ENCODE results near the gene TP53TG3. TPM values are rescaled to one million over a fixed set of nuclear protein-coding genes. Genes with fewer than 3 reads are reported as not detected.
"Not testable (repeated sequence)": the region's sequence is repeated elsewhere in the genome, so short reads cannot be mapped to it uniquely, and the experiment has no call there.

TP53TG3 gene, protein sequence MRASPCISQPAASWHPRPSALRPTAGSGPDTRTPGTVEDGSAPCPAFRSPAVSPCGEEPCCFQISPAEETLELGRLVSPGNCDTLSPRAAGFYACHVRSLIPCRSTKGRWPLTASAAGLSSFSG
- not detected for total RNA-seq
- polyA plus RNA-seq = under 1 TPM in 1 of 2 donors, not detected in 1; 0.21 TPM
- long read RNA-seq, donor 1 = 0 reads
- long read RNA-seq, donor 2, partial matches to known transcripts = 0 of 2 reads
- long read RNA-seq, donor 2, other reads (novel, unspliced or antisense) = 0 of 2 reads
- long read RNA-seq, donor 3 = 0 reads

DNA sequence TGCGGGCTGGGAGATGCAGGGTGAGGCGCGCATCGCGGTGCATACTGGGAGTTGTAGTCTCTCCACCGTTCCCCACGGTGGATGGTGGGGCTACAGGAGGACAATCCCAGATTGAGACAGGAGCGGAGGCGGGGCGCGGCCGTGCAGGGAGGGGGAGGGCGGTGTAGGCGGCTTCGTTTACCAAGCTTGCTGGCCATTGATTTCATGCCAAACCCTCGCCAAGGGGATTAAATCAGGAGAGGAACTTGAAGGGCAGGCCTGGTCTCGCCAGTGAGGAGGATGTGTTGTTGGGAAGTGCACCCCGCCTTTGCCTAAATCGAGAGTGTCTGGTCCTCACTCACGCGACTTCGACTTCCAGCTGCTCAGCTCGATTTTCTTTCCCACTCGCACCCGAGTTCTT is at the start of gene TP53TG3:
TSS of gene TP53TG3 (minus strand) at position 101 of the 400 bp plus-strand sequence. CDS start at position 33, 68 bp downstream.
- WGBS, 3 donors = no CpG with 5 or more reads among the region's 25 CpGs
- DNase-seq; H3K4me1 ChIP-seq (ENCODE audit: insufficient read depth); H3K9me3 ChIP-seq; H3K4me3 ChIP-seq; H3K36me3 ChIP-seq; H3K27ac ChIP-seq; H3K27me3 ChIP-seq; intact Hi-C loops (cut with DNase I): not testable (repeated sequence)

DNA sequence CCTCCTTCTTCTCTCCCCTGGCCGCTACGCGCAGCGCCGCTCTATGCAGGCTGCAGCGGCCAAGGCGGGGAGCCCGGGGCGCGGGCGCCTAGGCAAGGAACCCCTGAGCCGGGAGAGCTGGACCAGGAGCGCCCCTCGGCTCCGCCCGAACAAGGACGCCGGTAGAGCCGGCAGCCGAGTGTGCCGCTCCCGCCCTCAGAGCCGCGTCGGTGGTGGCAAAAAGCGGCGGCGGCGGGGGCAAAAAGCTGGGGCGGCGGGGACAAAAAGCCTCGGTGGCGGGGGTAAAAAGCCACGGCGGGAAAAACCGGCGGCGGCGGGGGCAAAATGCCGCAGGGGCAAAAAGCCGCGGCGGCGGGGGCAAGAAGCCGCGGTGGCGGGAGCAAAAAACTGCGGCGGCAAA is 25.1 kb downstream of the TP53TG3 start:
- intact Hi-C loops (cut with DNase I) = not testable (repeated sequence)

DNA sequence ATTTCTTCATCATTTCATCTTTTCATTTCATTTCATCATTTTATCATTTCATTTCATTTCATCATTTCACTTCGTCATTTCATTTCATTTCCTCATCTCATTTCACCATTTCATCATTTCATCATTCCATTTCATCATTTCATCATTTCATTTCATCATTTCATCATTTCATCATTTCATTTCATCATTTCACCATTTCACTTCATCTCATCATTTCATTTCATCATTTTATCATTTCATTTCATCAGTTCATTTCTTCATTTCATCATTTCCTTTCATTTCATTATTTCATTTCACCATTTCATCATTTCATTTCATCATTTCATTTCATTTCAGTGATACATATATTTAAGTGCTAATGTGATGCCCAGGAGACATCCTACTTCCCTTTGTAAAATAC is 28.4 kb downstream of the TP53TG3 start:
- DNase-seq; intact Hi-C loops (cut with DNase I): not testable (repeated sequence)

More for the DNA sequence above, 25.1 kb downstream of the TP53TG3 start:
- not testable (repeated sequence) for H3K27me3 ChIP-seq; H3K36me3 ChIP-seq; H3K4me3 ChIP-seq; H3K9me3 ChIP-seq; H3K27ac ChIP-seq; H3K4me1 ChIP-seq (ENCODE audit: insufficient read depth); DNase-seq
- 26 to 61% (median 49%) methylated on average over 23 to 42 of the region's 49 CpGs for WGBS, 3 donors

DNA sequence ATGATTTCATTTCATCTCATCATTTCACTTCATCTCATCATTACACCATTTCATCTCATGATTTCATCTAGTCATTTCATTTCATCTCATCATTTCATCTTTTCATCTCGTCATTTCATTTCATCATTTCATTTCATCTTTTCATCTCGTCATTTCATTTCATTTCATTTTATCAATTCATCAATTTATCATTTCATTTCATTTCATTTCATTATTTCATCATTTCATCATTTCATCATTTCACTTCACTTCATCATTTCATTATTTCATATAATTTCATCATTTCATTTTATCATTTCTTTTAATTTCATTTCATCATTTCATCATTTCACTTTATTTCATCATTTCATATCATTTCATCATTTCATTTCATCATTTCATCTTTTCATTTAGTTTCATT is 29.2 kb downstream of the TP53TG3 start:
- not testable (repeated sequence) for H3K4me1 ChIP-seq (ENCODE audit: insufficient read depth); H3K4me3 ChIP-seq; H3K27me3 ChIP-seq

More for the DNA sequence above, 28.4 kb downstream of the TP53TG3 start:
- not testable (repeated sequence) for H3K4me3 ChIP-seq; H3K27me3 ChIP-seq; H3K4me1 ChIP-seq (ENCODE audit: insufficient read depth); H3K9me3 ChIP-seq; H3K27ac ChIP-seq; H3K36me3 ChIP-seq
- 67% methylated on average over 1 of the region's 1 CpG; no CpG with 5 or more reads in 2 of the 3 donors for WGBS, 3 donors

DNA sequence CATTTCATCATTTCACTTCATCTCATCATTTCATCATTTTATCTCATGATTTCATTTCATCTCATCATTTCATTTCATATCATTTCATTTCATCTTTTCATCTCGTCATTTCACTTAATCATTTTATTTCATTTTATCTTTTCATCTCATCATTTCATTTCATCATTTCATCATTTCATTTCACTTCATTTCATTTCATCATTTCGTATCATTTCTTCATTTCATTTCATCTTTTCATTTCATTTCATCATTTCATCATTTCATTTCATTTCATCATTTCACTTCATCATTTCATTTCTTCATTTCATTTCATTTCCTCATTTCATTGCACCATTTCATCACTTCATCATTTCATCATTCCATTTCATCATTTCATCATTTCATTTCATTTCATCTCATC is 29.8 kb downstream of the TP53TG3 start:
- 0 to 36% (median 25%) methylated on average over 1 of the region's 2 CpGs for WGBS, 3 donors
- DNase-seq; H3K27ac ChIP-seq; H3K27me3 ChIP-seq; H3K36me3 ChIP-seq; H3K9me3 ChIP-seq; H3K4me3 ChIP-seq; H3K4me1 ChIP-seq (ENCODE audit: insufficient read depth); intact Hi-C loops (cut with DNase I): not testable (repeated sequence)

More for the DNA sequence above, 29.2 kb downstream of the TP53TG3 start:
- H3K9me3 ChIP-seq; H3K27ac ChIP-seq; H3K36me3 ChIP-seq; DNase-seq; intact Hi-C loops (cut with DNase I): not testable (repeated sequence)
- WGBS, 3 donors = 56 to 88% (median 58%) methylated on average over 1 to 2 of the region's 2 CpGs

DNA sequence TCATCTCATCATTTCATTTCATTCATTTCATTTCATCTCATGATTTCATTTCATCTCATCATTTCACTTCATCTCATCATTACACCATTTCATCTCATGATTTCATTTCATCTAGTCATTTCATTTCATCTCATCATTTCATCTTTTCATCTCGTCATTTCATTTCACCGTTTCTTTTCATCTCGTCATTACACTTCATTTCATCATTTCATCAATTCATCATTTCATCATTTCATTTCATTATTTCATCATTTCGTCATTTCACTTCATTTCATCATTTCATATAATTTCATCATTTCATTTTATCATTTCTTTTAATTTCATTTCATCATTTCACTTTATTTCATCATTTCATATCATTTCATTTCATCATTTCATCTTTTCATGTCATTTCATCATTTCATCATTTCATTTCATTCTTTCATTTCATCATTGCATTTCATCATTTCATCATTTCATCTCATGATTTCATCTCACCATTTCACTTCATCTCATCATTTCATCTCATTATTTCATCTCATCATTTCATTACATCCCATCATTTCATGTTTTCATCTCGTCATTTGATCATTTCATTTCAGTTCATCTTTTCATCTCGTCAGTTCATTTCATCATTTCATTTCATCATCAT is 30.6 kb downstream of the TP53TG3 start:
- H3K36me3 ChIP-seq; H3K9me3 ChIP-seq; DNase-seq; H3K27ac ChIP-seq; intact Hi-C loops (cut with DNase I); H3K4me3 ChIP-seq; H3K4me1 ChIP-seq (ENCODE audit: insufficient read depth); H3K27me3 ChIP-seq: not testable (repeated sequence)
- 60 to 70% (median 62%) methylated on average over 6 of the region's 6 CpGs for WGBS, 3 donors

DNA sequence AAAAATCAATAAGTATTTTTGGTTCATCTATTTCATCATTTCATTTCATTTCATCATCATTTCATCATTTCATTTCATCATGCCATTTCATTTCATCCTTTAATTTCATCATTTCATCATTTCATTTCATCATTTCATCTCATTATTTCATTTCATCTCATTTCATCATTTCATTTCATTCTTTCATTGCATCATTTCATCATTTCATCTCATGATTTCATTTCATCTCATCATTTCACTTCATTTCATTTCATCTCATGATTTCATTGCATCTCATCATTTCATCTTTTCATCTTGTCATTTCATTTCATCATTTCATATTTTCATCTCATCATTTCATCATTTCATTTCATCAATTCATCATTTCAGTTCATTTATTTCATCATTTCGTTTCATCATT is 31.2 kb downstream of the TP53TG3 start:
- H3K27me3 ChIP-seq; H3K4me1 ChIP-seq (ENCODE audit: insufficient read depth); H3K36me3 ChIP-seq; H3K4me3 ChIP-seq; H3K27ac ChIP-seq; H3K9me3 ChIP-seq; intact Hi-C loops (cut with DNase I); DNase-seq: not testable (repeated sequence)
- WGBS, 3 donors = 19 to 41% (median 29%) methylated on average over 1 of the region's 1 CpG

DNA sequence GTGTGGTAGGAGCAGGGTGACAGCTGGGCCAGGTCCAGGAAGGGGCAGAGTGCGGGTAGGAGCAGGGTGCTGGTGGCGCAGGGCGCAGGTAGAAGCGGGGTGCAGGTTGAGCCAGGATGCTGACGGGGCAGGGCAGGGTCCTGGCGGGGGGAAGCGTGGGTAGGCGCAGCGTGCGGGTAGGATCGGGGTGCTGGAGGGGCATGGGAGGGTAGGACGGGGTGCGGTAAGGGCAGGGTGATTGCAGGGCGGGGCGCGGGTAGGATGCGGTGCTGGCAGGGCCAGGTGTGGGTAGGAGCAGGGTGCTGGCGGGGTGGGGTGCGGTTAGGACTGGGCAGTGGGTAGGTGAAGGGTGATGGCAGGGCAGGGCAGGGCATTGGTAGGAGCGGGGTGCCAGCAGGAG is 38.4 kb downstream of the TP53TG3 start:
- H3K36me3 ChIP-seq; H3K9me3 ChIP-seq; H3K4me3 ChIP-seq; H3K27ac ChIP-seq; H3K4me1 ChIP-seq (ENCODE audit: insufficient read depth); intact Hi-C loops (cut with DNase I); H3K27me3 ChIP-seq; DNase-seq: not testable (repeated sequence)
- WGBS, 3 donors = no CpG with 5 or more reads among the region's 20 CpGs

DNA sequence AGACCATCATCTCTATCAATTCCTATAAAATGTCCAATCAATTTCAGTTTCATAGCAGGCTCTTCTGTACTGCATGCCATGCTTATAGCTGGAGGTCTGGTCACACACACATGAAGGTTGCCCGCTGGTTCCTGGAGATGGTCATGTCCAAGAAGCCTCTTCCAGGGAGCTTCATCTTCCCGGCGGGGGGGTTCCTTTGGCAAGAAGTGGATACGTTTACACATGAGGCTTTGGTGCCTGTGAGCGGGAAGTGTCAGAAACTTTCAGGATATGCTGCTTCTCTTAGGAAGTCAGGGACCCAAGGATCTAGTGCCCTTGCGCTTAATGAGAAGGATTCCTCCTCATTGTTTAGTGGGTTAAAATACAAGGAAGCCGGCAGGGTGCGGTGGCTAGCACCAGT is 43.9 kb downstream of the TP53TG3 start:
- H3K27me3 ChIP-seq; H3K9me3 ChIP-seq; H3K4me1 ChIP-seq (ENCODE audit: insufficient read depth); DNase-seq; H3K4me3 ChIP-seq; H3K36me3 ChIP-seq; H3K27ac ChIP-seq; intact Hi-C loops (cut with DNase I): not testable (repeated sequence)
- WGBS, 3 donors = 82 to 96% (median 86%) methylated on average over 4 to 6 of the region's 8 CpGs

Small RNAs within 50 kb of the gene (small RNA-seq; reads per million reads assigned to genes)
- gene AC138907.6 = not detected
